GM18951 (cell line): Measurements from ENCODE around the gene UPF3A.
"Not testable (repeated sequence)": the region's sequence is repeated elsewhere in the genome, so short reads cannot be mapped to it uniquely, and the experiment has no call there.

ENCODE experiments used
- POLR2A ChIP-seq: IDR thresholded peaks from 4 replicates; pipeline ENCODE4 v1.6.1; 2011; ENCODE audit warnings: mild to moderate bottlenecking; ENCODE audit not compliant: insufficient read length, insufficient read depth; ENCODE audit errors: extremely low read depth
- in situ Hi-C: fragments of 300-500 bp; cut with MboI; formaldehyde crosslinking; loops from one replicate; pipeline ENCODE4 v1.12.0; 2022; ENCODE audit warnings: low sequenced_read_pairs, mixed read lengths, inconsistent platforms; ENCODE audit not compliant: unreplicated experiment

Gene UPF3A

GRCh38 chr13:114341003-114341777 is 59.8 kb downstream of the UPF3A start:
- TF ChIP-seq POLR2A, result no peak
- in situ Hi-C loops, result no loop called here

- in situ Hi-C loops, result not testable (repeated sequence)
These were observed 65.9 kb downstream of the UPF3A start for GRCh38 chr13:114347256-114347655.

DNA sequence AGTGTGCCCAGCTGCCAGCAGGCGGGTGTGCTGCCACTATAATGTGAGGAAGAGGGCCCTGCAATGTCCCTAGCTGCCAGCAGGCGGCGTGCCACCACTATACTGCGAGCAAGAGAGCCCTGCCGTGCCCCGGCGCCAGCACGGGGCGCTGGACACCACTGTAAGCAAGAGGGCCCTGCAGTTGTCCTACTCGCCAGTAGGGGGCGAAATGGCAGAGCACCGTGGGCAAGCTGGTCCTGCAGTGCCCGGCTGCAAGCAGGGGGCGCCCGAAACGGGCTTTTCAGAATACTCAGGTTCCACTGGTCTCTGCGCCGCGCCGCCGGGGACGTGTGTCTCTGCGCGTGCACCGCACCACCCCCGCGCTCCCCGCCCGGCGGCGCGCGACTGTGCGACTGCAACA is 71.4 kb downstream of the UPF3A start:
- in situ Hi-C loops, result not testable (repeated sequence)

DNA sequence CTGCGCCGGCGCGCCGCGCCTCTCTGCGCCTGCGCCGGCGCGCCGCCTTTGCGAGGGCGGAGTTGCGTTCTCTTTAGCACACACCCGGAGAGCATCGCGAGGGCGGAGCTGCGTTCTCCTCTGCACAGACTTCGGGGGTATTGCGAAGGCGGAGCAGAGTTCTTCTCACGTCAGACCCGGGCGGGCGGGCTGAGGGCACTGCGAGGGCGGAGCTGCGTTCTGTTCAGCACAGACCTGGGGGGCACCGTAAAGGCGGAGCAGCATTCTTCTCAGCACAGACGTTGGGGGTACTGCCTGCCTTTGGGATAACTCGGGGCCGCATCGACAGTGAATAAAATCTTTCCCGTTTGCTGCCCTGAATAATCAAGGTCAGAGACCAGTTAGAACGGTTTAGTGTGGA is 72.0 kb downstream of the UPF3A start:
- in situ Hi-C loops, result not testable (repeated sequence)
